Liver (tissue), 3 donors: Measurements from ENCODE around the gene HSD17B7.
"Not testable (repeated sequence)": the region's sequence is repeated elsewhere in the genome, so short reads cannot be mapped to it uniquely, and the experiment has no call there.

Source experiments
- EGR1 ChIP-seq, 2 donors: IDR thresholded peaks; 2 replicates each; pipeline ENCODE4 v1.6.1; 2016 to 2018; ENCODE audit warnings: antibody characterized with exemption in 2 of 2, low read depth in 2 of 2
- GABPA ChIP-seq, 2 donors: IDR thresholded peaks in 1 of 2; conservative IDR thresholded peaks in 1 of 2; 2 replicates each; pipeline ENCODE4 v1.6.1; 2016; ENCODE audit warnings: antibody characterized with exemption in 2 of 2, mild to moderate bottlenecking in 1 of 2, moderate library complexity in 1 of 2
- JUND ChIP-seq, 2 donors: IDR thresholded peaks; 2 replicates each; pipeline ENCODE4 v1.6.1; 2016; ENCODE audit warnings: antibody characterized with exemption in 2 of 2
- YY1 ChIP-seq: IDR thresholded peaks from 2 replicates; pipeline ENCODE4 v1.6.1; 2016; ENCODE audit warnings: antibody characterized with exemption, mild to moderate bottlenecking
- TF ChIP-seq, protein P1 (sequence below): fragments of 150-350 bp; IDR thresholded peaks from 2 replicates; pipeline ENCODE4 v1.5.1; 2017; ENCODE audit warnings: improper control_type of control experiment, low read depth, low read length; ENCODE audit not compliant: missing input control
- TF ChIP-seq, protein P2 (sequence below): IDR thresholded peaks from 2 replicates; pipeline ENCODE4 v1.6.1; 2016; ENCODE audit warnings: antibody characterized with exemption
- TF ChIP-seq, protein P3 (sequence below): IDR thresholded peaks from 2 replicates; pipeline ENCODE4 v1.6.1; 2016; ENCODE audit warnings: antibody characterized with exemption, mild to moderate bottlenecking
- donor health status: healthy.
- donor health status: healthy.

DNA sequence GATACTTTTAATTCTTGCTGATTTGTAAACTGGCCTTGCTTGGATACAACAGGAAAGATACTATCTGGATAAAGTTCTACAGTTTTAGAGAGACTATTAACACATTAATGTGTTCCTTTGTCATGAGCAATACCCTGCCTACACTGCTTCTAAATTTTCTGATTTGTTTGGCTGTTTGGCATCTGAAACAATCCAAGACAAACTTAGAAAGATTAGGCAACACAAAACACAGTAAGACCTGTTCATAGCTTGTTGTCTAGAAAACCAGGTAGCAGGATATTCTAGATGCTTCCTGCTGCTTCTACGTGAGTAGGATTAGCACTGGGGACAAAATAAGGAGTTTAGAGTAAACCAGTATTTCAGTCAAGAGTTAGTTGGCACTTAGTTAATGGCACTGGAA, 5.6 kb upstream of the HSD17B7 start:
- TF ChIP-seq, protein P1, sequence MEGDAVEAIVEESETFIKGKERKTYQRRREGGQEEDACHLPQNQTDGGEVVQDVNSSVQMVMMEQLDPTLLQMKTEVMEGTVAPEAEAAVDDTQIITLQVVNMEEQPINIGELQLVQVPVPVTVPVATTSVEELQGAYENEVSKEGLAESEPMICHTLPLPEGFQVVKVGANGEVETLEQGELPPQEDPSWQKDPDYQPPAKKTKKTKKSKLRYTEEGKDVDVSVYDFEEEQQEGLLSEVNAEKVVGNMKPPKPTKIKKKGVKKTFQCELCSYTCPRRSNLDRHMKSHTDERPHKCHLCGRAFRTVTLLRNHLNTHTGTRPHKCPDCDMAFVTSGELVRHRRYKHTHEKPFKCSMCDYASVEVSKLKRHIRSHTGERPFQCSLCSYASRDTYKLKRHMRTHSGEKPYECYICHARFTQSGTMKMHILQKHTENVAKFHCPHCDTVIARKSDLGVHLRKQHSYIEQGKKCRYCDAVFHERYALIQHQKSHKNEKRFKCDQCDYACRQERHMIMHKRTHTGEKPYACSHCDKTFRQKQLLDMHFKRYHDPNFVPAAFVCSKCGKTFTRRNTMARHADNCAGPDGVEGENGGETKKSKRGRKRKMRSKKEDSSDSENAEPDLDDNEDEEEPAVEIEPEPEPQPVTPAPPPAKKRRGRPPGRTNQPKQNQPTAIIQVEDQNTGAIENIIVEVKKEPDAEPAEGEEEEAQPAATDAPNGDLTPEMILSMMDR, result not testable (repeated sequence)
- not testable (repeated sequence) for TF ChIP-seq EGR1 (IDR thresholded peaks at IDR 0.05; ENCODE audit: low read depth in 2 of 2); GABPA (IDR thresholded peaks at IDR 0.05 in 1 of 2, conservative IDR thresholded peaks at IDR 0.05 in 1 of 2); JUND (IDR thresholded peaks at IDR 0.05); YY1
- TF ChIP-seq, protein P2, sequence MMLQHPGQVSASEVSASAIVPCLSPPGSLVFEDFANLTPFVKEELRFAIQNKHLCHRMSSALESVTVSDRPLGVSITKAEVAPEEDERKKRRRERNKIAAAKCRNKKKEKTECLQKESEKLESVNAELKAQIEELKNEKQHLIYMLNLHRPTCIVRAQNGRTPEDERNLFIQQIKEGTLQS, result not testable (repeated sequence)
- TF ChIP-seq, protein P3, sequence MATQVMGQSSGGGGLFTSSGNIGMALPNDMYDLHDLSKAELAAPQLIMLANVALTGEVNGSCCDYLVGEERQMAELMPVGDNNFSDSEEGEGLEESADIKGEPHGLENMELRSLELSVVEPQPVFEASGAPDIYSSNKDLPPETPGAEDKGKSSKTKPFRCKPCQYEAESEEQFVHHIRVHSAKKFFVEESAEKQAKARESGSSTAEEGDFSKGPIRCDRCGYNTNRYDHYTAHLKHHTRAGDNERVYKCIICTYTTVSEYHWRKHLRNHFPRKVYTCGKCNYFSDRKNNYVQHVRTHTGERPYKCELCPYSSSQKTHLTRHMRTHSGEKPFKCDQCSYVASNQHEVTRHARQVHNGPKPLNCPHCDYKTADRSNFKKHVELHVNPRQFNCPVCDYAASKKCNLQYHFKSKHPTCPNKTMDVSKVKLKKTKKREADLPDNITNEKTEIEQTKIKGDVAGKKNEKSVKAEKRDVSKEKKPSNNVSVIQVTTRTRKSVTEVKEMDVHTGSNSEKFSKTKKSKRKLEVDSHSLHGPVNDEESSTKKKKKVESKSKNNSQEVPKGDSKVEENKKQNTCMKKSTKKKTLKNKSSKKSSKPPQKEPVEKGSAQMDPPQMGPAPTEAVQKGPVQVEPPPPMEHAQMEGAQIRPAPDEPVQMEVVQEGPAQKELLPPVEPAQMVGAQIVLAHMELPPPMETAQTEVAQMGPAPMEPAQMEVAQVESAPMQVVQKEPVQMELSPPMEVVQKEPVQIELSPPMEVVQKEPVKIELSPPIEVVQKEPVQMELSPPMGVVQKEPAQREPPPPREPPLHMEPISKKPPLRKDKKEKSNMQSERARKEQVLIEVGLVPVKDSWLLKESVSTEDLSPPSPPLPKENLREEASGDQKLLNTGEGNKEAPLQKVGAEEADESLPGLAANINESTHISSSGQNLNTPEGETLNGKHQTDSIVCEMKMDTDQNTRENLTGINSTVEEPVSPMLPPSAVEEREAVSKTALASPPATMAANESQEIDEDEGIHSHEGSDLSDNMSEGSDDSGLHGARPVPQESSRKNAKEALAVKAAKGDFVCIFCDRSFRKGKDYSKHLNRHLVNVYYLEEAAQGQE, result not testable (repeated sequence)
